HEK293 (cell line): ENCODE results near the gene IFIT5.

Source experiments
- CTCF ChIA-PET: fragments of 350-600 bp; formaldehyde crosslinking; extraction: SDS; loops from one replicate; lab custom pipeline; 2021; ENCODE audit warnings: antibody characterized with exemption; lab: Yijun Ruan, JAX
- POLR2A ChIA-PET: fragments of 300-600 bp; formaldehyde crosslinking; extraction: SDS; loops from one replicate; lab custom pipeline; 2020; ENCODE audit warnings: antibody characterized with exemption, inconsistent platforms; lab: Yijun Ruan, JAX
- H3K27ac ChIP-seq: fragments of 200-500 bp; sonication (Bioruptor generic); 2 replicates; pipeline ENCODE4 v1.5.1; 2014; ENCODE audit warnings: low read depth, low read length, control low read depth, inconsistent platforms; ENCODE audit errors: extremely low read depth
- H3K36me3 ChIP-seq, 2 experiments: fragments of 200-500 bp in 1 of 2; sonication (Bioruptor generic) in 1 of 2; 1 replicate in 1 of 2; 2 replicates in 1 of 2; pipeline ENCODE4 v1.5.1; 2014 to 2017; ENCODE audit warnings: inconsistent platforms in 2 of 2, low read length in 2 of 2; ENCODE audit not compliant: control insufficient read depth in 2 of 2, insufficient read depth in 1 of 2
- H3K4me1 ChIP-seq: fragments of 200-500 bp; sonication (Bioruptor generic); 2 replicates; pipeline ENCODE4 v1.5.1; 2014; ENCODE audit warnings: mild to moderate bottlenecking, low read length, inconsistent platforms; ENCODE audit not compliant: control insufficient read depth, insufficient read depth
- H3K4me3 ChIP-seq: 2 replicates; pipeline ENCODE4 v1.5.1; 2011; ENCODE audit warnings: low read depth, mild to moderate bottlenecking, control low read depth, low read length, moderate library complexity
- H3K9me3 ChIP-seq: fragments of 200-500 bp; sonication (Bioruptor generic); 2 replicates; pipeline ENCODE4 v1.5.1; 2014; ENCODE audit warnings: low read depth, low read length, inconsistent platforms; ENCODE audit not compliant: control insufficient read depth, insufficient read depth
- KLF8 ChIP-seq: fragments of 450-650 bp; formaldehyde crosslinking; IDR thresholded peaks from 2 replicates; pipeline ENCODE4 v1.5.1; 2016; ENCODE audit warnings: missing biosample characterization, missing genetic modification characterization
- MYNN ChIP-seq: fragments of 450-650 bp; formaldehyde crosslinking; IDR thresholded peaks from 2 replicates; pipeline ENCODE4 v1.5.1; 2016; ENCODE audit warnings: missing biosample characterization, missing genetic modification characterization, borderline replicate concordance
- OVOL3 ChIP-seq: fragments of 450-650 bp; formaldehyde crosslinking; IDR thresholded peaks from 2 replicates; pipeline ENCODE4 v1.5.1; 2016; ENCODE audit warnings: missing biosample characterization, missing genetic modification characterization
- SP3 ChIP-seq: fragments of 450-650 bp; formaldehyde crosslinking; IDR thresholded peaks from 2 replicates; pipeline ENCODE4 v1.5.1; 2016; ENCODE audit warnings: missing biosample characterization, missing genetic modification characterization
- ZNF132 ChIP-seq: fragments of 450-650 bp; formaldehyde crosslinking; IDR thresholded peaks from 2 replicates; pipeline ENCODE4 v1.5.1; 2017; ENCODE audit warnings: missing biosample characterization, missing genetic modification characterization, borderline replicate concordance
- ZNF350 ChIP-seq: fragments of 450-650 bp; formaldehyde crosslinking; IDR thresholded peaks from 2 replicates; pipeline ENCODE4 v1.5.0; 2017; ENCODE audit warnings: missing biosample characterization, mild to moderate bottlenecking, missing genetic modification characterization
- ZNF514 ChIP-seq: fragments of 450-650 bp; formaldehyde crosslinking; IDR thresholded peaks from 2 replicates; pipeline ENCODE4 v1.5.1; 2016; ENCODE audit warnings: missing biosample characterization, missing genetic modification characterization
- ZNF529 ChIP-seq: fragments of 450-650 bp; formaldehyde crosslinking; IDR thresholded peaks from 2 replicates; pipeline ENCODE4 v1.5.1; 2017; ENCODE audit warnings: missing genetic modification characterization, missing biosample characterization; ENCODE audit not compliant: insufficient replicate concordance
- ZNF660 ChIP-seq: fragments of 450-650 bp; IDR thresholded peaks from 2 replicates; pipeline ENCODE4 v1.5.1; 2018; ENCODE audit warnings: missing biosample characterization, mild to moderate bottlenecking, missing genetic modification characterization
- ZNF747 ChIP-seq: fragments of 450-650 bp; formaldehyde crosslinking; IDR thresholded peaks from 2 replicates; pipeline ENCODE4 v1.5.1; 2016; ENCODE audit warnings: missing biosample characterization, missing genetic modification characterization
- ZNF837 ChIP-seq: fragments of 450-650 bp; formaldehyde crosslinking; IDR thresholded peaks from 2 replicates; pipeline ENCODE4 v1.5.1; 2016; ENCODE audit warnings: missing biosample characterization, missing genetic modification characterization
- ZXDB ChIP-seq: fragments of 450-650 bp; formaldehyde crosslinking; IDR thresholded peaks from 2 replicates; pipeline ENCODE4 v1.5.1; 2016; ENCODE audit warnings: missing biosample characterization, missing genetic modification characterization
- TF ChIP-seq, protein P1 (sequence below): fragments of 450-650 bp; formaldehyde crosslinking; IDR thresholded peaks from 2 replicates; pipeline ENCODE4 v1.5.1; 2016; ENCODE audit warnings: missing biosample characterization, missing genetic modification characterization
- TF ChIP-seq, protein P2 (sequence below): fragments of 450-650 bp; IDR thresholded peaks from 2 replicates; pipeline ENCODE4 v1.5.1; 2018; ENCODE audit warnings: missing biosample characterization, missing genetic modification characterization
- TF ChIP-seq, protein P3 (sequence below): IDR thresholded peaks from 2 replicates; pipeline ENCODE4 v1.6.1; 2011; ENCODE audit warnings: mild to moderate bottlenecking, low read depth, low read length, borderline replicate concordance
- TF ChIP-seq, protein P4 (sequence below): fragments of 450-650 bp; formaldehyde crosslinking; IDR thresholded peaks from 2 replicates; pipeline ENCODE4 v1.5.1; 2016; ENCODE audit warnings: missing biosample characterization, missing genetic modification characterization

IFIT5 gene

DNA sequence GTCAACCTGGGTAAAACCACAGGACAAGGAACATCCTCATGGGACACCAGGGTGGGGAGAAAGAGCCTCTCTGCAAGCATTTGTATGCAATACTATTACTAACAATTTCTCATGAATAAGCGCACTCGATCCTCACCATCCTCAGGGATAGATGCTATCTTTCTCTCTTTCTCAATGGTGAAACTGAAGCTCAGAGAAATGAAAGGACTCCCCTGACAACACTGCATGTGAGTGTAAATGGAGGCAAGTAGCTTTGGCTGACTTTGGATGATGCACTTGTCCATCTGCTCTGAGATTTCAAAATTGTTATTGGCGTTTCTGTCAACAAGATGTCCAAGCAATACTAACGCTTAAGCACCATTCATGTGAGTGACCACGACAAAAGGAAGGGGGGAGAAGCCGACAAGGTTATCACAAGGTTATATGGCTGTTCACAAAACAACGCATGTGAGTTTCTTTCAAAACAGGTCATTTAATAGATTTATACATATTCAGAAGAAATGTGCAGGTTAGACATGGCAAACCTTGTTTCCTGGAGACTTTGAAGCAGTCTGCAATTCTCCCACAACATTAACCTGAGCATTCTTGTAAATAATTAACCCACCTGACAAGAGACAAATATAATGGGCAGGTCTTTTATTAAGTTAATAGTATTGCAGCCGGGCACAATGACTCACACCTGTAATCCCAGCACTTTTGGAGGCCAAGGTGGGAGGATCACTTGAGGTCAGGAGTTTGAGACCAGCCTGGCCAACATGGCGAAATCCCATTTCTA, 54.0 kb downstream of the IFIT5 start:
- POLR2A ChIA-PET, result interaction anchor here (1.2 kb wide), 1 partner anchor 233 kb away, joined by 3 read pairs; the partner anchor contains the start of gene KIF20B
- TF ChIP-seq MYNN, result no peak
- TF ChIP-seq OVOL3 (tag by site-specific recombination), result no peak
- no peak for TF ChIP-seq KLF8 (tag by site-specific recombination)
- TF ChIP-seq, protein P1, sequence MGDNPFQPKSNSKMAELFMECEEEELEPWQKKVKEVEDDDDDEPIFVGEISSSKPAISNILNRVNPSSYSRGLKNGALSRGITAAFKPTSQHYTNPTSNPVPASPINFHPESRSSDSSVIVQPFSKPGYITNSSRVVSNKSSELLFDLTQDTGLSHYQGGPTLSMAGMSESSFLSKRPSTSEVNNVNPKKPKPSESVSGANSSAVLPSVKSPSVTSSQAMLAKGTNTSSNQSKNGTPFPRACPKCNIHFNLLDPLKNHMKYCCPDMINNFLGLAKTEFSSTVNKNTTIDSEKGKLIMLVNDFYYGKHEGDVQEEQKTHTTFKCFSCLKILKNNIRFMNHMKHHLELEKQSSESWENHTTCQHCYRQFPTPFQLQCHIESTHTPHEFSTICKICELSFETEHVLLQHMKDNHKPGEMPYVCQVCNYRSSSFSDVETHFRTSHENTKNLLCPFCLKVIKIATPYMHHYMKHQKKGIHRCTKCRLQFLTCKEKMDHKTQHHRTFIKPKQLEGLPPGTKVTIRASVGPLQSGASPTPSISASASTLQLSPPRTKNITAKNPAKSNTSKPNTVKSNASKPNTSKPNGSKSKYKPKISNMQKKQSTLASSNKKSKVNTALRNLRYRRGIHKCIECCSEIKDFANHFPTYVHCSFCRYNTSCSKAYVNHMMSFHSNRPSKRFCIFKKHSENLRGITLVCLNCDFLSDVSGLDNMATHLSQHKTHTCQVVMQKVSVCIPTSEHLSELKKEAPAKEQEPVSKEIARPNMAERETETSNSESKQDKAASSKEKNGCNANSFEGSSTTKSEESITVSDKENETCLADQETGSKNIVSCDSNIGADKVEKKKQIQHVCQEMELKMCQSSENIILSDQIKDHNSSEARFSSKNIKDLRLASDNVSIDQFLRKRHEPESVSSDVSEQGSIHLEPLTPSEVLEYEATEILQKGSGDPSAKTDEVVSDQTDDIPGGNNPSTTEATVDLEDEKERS (tag by site-specific recombination), result no peak
- TF ChIP-seq SP3, result no peak
- no peak for TF ChIP-seq ZNF132
- TF ChIP-seq ZNF514 (tag by site-specific recombination), result no peak
- no peak for TF ChIP-seq ZNF837
- no peak for TF ChIP-seq ZNF747 (tag by site-specific recombination)
- TF ChIP-seq, protein P2, sequence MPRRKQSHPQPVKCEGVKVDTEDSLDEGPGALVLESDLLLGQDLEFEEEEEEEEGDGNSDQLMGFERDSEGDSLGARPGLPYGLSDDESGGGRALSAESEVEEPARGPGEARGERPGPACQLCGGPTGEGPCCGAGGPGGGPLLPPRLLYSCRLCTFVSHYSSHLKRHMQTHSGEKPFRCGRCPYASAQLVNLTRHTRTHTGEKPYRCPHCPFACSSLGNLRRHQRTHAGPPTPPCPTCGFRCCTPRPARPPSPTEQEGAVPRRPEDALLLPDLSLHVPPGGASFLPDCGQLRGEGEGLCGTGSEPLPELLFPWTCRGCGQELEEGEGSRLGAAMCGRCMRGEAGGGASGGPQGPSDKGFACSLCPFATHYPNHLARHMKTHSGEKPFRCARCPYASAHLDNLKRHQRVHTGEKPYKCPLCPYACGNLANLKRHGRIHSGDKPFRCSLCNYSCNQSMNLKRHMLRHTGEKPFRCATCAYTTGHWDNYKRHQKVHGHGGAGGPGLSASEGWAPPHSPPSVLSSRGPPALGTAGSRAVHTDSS, result no peak
- TF ChIP-seq, protein P3, sequence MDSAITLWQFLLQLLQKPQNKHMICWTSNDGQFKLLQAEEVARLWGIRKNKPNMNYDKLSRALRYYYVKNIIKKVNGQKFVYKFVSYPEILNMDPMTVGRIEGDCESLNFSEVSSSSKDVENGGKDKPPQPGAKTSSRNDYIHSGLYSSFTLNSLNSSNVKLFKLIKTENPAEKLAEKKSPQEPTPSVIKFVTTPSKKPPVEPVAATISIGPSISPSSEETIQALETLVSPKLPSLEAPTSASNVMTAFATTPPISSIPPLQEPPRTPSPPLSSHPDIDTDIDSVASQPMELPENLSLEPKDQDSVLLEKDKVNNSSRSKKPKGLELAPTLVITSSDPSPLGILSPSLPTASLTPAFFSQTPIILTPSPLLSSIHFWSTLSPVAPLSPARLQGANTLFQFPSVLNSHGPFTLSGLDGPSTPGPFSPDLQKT, result no peak
- H3K27ac ChIP-seq, result no peak overlapping the region

DNA sequence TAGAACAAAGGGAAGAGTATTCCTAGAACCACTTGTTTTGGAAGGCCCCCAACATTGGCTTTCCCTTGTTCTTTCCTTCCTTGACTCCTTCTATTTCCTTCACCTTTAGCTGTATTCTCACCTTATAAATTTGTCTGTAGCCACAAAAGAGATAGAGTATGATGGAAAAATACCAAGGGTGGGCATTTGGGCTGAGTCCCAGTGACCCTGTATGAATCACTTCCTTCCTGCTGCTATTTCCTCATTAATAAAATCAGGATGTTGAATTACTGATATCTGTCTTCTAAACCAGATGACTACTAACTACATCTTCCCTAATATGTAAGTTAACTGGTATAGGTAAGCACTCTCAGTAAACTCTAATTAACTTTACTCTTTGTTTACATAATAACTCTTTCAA, 55.1 kb downstream of the IFIT5 start:
- no peaks in the 10 kb centered on the region for H3K9me3 ChIP-seq
- TF ChIP-seq, protein P4, sequence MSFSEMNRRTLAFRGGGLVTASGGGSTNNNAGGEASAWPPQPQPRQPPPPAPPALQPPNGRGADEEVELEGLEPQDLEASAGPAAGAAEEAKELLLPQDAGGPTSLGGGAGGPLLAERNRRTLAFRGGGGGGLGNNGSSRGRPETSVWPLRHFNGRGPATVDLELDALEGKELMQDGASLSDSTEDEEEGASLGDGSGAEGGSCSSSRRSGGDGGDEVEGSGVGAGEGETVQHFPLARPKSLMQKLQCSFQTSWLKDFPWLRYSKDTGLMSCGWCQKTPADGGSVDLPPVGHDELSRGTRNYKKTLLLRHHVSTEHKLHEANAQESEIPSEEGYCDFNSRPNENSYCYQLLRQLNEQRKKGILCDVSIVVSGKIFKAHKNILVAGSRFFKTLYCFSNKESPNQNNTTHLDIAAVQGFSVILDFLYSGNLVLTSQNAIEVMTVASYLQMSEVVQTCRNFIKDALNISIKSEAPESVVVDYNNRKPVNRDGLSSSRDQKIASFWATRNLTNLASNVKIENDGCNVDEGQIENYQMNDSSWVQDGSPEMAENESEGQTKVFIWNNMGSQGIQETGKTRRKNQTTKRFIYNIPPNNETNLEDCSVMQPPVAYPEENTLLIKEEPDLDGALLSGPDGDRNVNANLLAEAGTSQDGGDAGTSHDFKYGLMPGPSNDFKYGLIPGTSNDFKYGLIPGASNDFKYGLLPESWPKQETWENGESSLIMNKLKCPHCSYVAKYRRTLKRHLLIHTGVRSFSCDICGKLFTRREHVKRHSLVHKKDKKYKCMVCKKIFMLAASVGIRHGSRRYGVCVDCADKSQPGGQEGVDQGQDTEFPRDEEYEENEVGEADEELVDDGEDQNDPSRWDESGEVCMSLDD, result no peak
- TF ChIP-seq ZNF529 (tag by site-specific recombination) (no peak), ZNF660 (no peak), ZXDB (tag by site-specific recombination) (no peak), ZNF350 (tag by site-specific recombination) (no peak)
- TF ChIP-seq, all 188 proteins: peak for 0
- H3K4me3 ChIP-seq, result no peak overlapping the region
- POLR2A ChIA-PET, result no interaction called here
- no peaks in the 10 kb centered on the region; the same call in 1 of the 2 replicates for H3K4me1 ChIP-seq
- CTCF ChIA-PET, result no interaction called here
- no peaks in the 10 kb centered on the region for H3K36me3 ChIP-seq
- H3K27ac ChIP-seq, result no peak overlapping the region

More for the DNA sequence above, 54.0 kb downstream of the IFIT5 start:
- Histone ChIP-seq H3K36me3 (no peaks in the 10 kb centered on the region), H3K4me3 (no peak overlapping the region), H3K4me1 (no peaks in the 10 kb centered on the region; the same call in 1 of the 2 replicates), H3K9me3 (no peaks in the 10 kb centered on the region)
- CTCF ChIA-PET, result no interaction called here
